Measurements from ENCODE around the gene BRICD5. TPM values are rescaled to one million over a fixed set of nuclear protein-coding genes. Genes with fewer than 3 reads are reported as not detected.

Gene BRICD5
- total and polyA plus RNA-seq, 2 experiments from 2014 or later: 6.2 to 9.9 TPM

GRCh38 chr16:2179107-2179501 lies 31.6 kb downstream of the BRICD5 start:
- H3K4me2 ChIP-seq: no peak overlapping the region
- 90% methylated on average over 5 of the region's 50 CpGs for WGBS (ENCODE audit: low lambda C conversion rate, missing lambda C conversion rate)
- no peaks in the 10 kb centered on the region for H3K9me3 ChIP-seq (ENCODE audit: low read depth)
- H3K27ac ChIP-seq: no peak overlapping the region
- no peak overlapping the region for H2AFZ ChIP-seq
- H3K36me3 ChIP-seq (replicated peaks; ENCODE audit: insufficient read depth, low read depth): no peaks in the 10 kb centered on the region
- no peaks in the 10 kb centered on the region for H3K79me2 ChIP-seq
- TF ChIP-seq CTCF (IDR thresholded peaks at IDR 0.05; ENCODE audit: poor library complexity) (no peak), EZH2phosphoT487 (IDR thresholded peaks at IDR 0.05; ENCODE audit: low read depth, severe bottlenecking, unreplicated experiment) (no peak), EZH2 (IDR thresholded peaks at IDR 0.05; ENCODE audit: borderline replicate concordance) (no peak)
- no peaks in the 10 kb centered on the region for H3K27me3 ChIP-seq
- DNase-seq (ENCODE audit: low spot score): no peak
- H3K4me1 ChIP-seq (ENCODE audit: insufficient read depth): no peaks in the 10 kb centered on the region
- no peaks in the 10 kb centered on the region for H3K9me2 ChIP-seq (replicated peaks; ENCODE audit: insufficient read depth)
- H3K4me3 ChIP-seq: no peak overlapping the region
- no peaks in the 10 kb centered on the region for H4K20me1 ChIP-seq (ENCODE audit: insufficient read depth, poor library complexity, severe bottlenecking)

- Histone ChIP-seq H3K27me3 (no peaks in the 10 kb centered on the region), H3K9me2 (replicated peaks; ENCODE audit: insufficient read depth) (no peaks in the 10 kb centered on the region), H4K20me1 (ENCODE audit: insufficient read depth, poor library complexity, severe bottlenecking) (no peaks in the 10 kb centered on the region), H3K27ac (no peak overlapping the region), H3K9me3 (ENCODE audit: low read depth) (no peaks in the 10 kb centered on the region), H3K4me1 (ENCODE audit: insufficient read depth) (no peaks in the 10 kb centered on the region), H3K79me2 (no peaks in the 10 kb centered on the region), H3K4me2 (no peak overlapping the region), H3K4me3 (no peak overlapping the region), H2AFZ (no peak overlapping the region), H3K36me3 (replicated peaks; ENCODE audit: insufficient read depth, low read depth) (no peaks in the 10 kb centered on the region)
- WGBS (ENCODE audit: low lambda C conversion rate, missing lambda C conversion rate): 78% methylated on average over 28 of the region's 106 CpGs
- no peak for DNase-seq (ENCODE audit: low spot score)
- TF ChIP-seq EZH2 (IDR thresholded peaks at IDR 0.05; ENCODE audit: borderline replicate concordance): no peak
- no peak for TF ChIP-seq EZH2phosphoT487 (IDR thresholded peaks at IDR 0.05; ENCODE audit: low read depth, severe bottlenecking, unreplicated experiment)
- TF ChIP-seq CTCF (IDR thresholded peaks at IDR 0.05; ENCODE audit: poor library complexity): no peak
These were observed 32.1 kb downstream of the BRICD5 start for GRCh38 chr16:2178321-2179106.

- TF ChIP-seq EZH2 (IDR thresholded peaks at IDR 0.05; ENCODE audit: borderline replicate concordance): no peak
- no peak for TF ChIP-seq EZH2phosphoT487 (IDR thresholded peaks at IDR 0.05; ENCODE audit: low read depth, severe bottlenecking, unreplicated experiment)
- no peak for TF ChIP-seq CTCF (IDR thresholded peaks at IDR 0.05; ENCODE audit: poor library complexity)
- Histone ChIP-seq H2AFZ (no peak overlapping the region), H3K9me2 (replicated peaks; ENCODE audit: insufficient read depth) (no peaks in the 10 kb centered on the region), H3K79me2 (no peaks in the 10 kb centered on the region), H3K27me3 (no peaks in the 10 kb centered on the region), H3K36me3 (replicated peaks; ENCODE audit: insufficient read depth, low read depth) (no peaks in the 10 kb centered on the region), H4K20me1 (ENCODE audit: insufficient read depth, poor library complexity, severe bottlenecking) (no peaks in the 10 kb centered on the region), H3K4me2 (no peak overlapping the region), H3K9me3 (ENCODE audit: low read depth) (no peaks in the 10 kb centered on the region), H3K4me1 (ENCODE audit: insufficient read depth) (no peaks in the 10 kb centered on the region), H3K4me3 (no peak overlapping the region), H3K27ac (no peak overlapping the region)
- WGBS (ENCODE audit: low lambda C conversion rate, missing lambda C conversion rate): 97% methylated on average over 18 of the region's 20 CpGs
- DNase-seq (ENCODE audit: low spot score): no peak
These were observed 33.1 kb downstream of the BRICD5 start for GRCh38 chr16:2177561-2177960.
